ENCODE data around the gene EFNB2. TPM values are rescaled to one million over a fixed set of nuclear protein-coding genes. Genes with fewer than 3 reads are reported as not detected.

Gene EFNB2
- total and polyA plus RNA-seq, 2 of the 8 experiments (the other 6 are each of a cell fraction or from before 2014, with no cell fraction given): 8.2 to 12.0 TPM

- no peak for TF ChIP-seq CTBP2 (IDR thresholded peaks at IDR 0.05; ENCODE audit: borderline replicate concordance, insufficient read depth, insufficient read length, low read length)
- TF ChIP-seq TEAD4 (IDR thresholded peaks at IDR 0.05; ENCODE audit: low read depth, low read length): no peak
- TF ChIP-seq USF2 (IDR thresholded peaks at IDR 0.05; ENCODE audit: low read length): no peak
- no peak for TF ChIP-seq E2F6 (IDR thresholded peaks at IDR 0.05)
- TF ChIP-seq SP2 (IDR thresholded peaks at IDR 0.05; ENCODE audit: low read length): no peak
Observed at GRCh38 chr13:106517109-106517847, 18.2 kb downstream of the EFNB2 start (continued).

Measured in H1 (cell line).